NCI-H2196 treated with DMSO at 0.1 percent for 48 hours (cell line): ENCODE results near the gene PABPC1L.
"Not testable (repeated sequence)": the region's sequence is repeated elsewhere in the genome, so short reads cannot be mapped to it uniquely, and the experiment has no call there.

Experiments
- DNase-seq: peaks from one replicate; lab custom pipeline; 2025; ENCODE audit not compliant: unreplicated experiment; lab: John Stamatoyannopoulos, UW

The PABPC1L gene

GRCh38 chr20:44909872-44910689, at the start of gene PABPC1L:
PABPC1L (plus strand) TSS chr20:44910060; CDS start chr20:44910144, 84 bp downstream.
- DNase-seq = peak; percentile 76

- no peak for DNase-seq
Observed at GRCh38 chr20:44861531-44862006, 48.3 kb upstream of the PABPC1L start.

DNA sequence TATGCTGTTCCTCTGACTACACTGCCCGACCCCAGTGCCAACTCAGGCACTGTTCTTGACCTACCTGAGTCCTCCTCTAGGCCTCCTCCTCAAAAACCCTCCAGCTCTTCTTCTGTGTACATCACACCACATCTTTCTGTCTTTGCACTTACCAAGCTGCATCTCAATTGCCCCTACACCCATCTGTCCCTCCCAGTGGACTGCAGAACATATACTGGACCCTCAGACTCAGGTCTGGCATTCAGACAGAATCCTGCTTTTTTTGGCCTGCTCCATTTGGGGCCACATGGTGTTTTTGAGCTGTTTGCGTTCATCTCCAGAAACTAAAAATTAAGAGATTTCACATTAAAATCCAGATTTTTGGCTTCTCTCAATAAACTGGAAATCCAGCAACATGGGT, 47.6 kb upstream of the PABPC1L start:
- no peak for DNase-seq

DNA sequence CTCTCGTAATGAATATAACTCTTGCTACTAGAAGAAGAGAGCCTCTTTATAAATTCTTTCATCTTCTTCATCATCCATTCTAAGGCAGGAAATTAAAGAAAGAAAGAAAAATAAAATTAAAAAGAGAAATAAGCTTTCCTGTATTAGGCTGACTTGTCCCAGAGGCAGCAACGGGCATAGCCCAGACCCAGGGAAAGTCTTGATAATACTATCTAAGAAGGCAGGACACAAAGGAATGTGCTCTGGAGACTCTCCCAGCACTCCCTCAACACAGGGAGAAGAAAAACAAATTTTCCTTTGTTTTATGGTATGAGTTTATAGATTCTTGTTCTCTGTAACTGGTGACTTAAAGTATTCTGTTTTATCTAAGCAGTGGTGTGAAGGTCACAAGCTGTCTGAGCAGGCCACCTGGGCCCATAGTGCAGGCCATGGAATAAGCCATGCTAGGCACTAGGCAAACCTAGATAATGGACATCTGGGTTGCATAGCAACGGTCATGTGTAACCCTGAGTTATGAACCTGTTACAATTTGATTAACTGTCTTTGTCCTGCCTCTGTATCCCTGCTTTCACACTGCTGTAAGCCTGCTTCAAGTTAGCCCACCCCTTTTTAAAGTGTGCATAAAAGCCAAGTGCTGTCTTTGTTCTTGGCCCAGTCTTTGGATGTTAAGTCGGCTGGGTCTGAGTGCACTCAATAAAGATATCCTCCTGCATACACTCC, 46.3 kb upstream of the PABPC1L start:
- DNase-seq = not testable (repeated sequence)

DNA sequence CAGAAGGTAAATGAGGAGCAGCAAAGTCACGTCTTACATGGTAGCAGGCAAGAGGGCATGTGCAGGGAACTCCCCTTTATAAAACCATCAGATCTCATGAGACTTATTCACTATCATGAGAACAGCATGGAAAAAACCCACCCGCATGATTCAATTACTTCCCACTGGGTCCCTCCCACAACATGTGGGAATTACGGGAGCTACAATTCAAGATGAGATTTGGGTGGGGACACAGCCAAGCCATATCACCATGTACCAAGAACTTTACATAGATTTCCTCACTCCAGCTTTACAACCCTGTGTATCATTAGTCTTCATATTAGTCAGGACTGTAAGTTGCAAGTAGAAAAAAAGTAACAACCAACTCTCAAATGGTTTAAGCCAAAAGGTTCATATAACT, 45.4 kb upstream of the PABPC1L start:
- not testable (repeated sequence) for DNase-seq

GRCh38 chr20:44866703-44867335, 43.0 kb upstream of the PABPC1L start:
- DNase-seq = no peak

GRCh38 chr20:44869471-44869870, 40.4 kb upstream of the PABPC1L start:
- DNase-seq = no peak

GRCh38 chr20:44882360-44882759, 27.5 kb upstream of the PABPC1L start:
- not testable (repeated sequence) for DNase-seq

DNA sequence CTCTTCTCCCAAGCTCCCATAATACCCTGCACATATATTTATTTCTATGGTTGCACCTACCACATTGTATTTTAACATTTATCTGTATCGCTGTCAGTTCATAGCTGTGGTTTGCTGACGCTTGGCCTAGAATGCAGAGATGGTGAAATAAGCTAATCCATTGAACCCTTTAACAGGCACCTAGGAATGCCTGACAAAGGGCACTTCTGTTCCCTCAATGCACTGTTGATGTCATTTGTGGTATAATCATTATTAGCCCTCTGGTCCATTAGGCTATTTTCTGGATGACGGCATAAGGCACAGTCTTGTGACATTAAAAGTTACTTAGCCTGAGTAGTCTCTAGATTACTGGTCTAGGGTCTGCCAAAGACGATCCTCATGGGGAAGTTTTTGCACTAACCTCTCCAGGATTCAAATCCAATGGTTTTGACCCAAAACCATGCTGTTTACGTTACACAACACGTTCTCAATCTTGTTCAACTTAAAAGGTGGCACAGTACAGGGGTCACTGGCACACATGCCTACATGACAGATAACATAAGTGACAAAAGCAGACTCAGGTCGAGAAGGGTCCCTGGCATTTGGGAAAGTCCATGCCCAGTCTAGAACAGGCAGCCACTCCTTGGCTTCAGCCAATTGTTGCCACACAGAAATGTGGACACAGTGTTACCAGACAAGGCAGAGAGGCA, 26.5 kb upstream of the PABPC1L start:
- DNase-seq = no peak

DNA sequence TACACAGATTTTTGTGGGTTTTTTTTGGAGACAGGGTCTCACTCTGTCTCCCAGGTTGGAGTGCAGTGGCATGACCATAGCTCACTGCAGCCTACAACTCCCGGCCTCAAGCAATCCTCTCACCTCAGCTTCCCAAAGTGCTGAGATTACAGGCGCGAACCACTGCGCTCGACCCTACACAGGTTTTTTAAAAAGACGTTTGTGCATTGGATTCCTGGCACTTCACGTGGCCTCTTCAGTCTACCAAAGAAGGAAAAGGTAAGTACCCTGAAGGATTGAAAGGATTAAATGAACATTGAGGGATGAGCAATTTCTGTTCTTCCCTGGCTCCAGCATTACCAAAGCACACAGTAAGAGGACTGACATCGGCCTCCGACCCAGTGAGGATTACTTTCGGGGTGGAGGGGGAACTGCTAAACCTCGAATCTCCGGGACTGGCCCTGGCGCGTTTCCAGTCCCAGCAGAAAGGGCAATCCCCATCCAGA, 24.9 kb upstream of the PABPC1L start:
- DNase-seq = no peak

DNA sequence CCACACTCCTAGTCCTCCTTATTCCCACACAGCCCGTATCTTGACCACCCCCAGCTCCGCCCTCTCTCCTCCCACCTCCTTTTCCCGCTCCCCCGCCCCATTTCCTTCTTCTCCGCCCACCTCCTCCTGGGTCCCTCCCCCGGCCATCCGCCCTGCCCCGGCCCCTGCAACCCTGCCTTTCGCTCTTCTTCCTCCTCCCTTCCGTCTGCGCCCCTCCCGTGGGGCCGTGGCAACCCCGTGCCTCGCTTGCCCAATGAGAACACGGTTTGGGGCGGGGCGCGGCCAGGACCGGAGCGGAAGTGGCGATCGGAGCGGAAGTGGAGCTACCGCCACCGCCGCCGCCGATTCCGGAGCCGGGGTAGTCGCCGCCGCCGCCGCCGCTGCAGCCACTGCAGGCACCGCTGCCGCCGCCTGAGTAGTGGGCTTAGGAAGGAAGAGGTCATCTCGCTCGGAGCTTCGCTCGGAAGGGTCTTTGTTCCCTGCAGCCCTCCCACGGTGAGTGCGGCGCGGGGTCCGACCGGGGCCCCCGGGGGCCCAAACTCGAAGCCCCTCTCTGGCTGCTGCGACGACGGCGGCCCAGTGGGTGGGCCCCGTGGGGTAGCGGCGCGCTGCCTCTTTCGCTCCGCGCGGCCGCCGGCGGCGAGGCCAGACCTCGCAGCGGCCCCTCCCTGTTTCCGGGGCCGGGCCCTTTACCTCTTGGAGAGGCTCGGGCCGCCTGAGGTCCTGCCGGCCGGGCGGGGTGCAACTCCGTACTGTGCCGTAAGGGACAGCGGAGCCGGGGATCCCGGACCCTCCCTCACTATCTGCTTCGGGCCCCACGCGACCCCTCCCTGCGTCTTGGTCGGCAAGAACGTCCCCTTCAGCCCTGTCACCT, 24.2 kb upstream of the PABPC1L start, which contains the start of gene YWHAB:
Gene YWHAB (plus strand): TSS at position 314 of the 874 bp plus-strand sequence. CDS start 15,829 bp downstream, outside the sequence.
- peak; percentile 91 for DNase-seq

- DNase-seq = no peak
Observed at GRCh38 chr20:44886266-44886651, 23.6 kb upstream of the PABPC1L start.

- no peak for DNase-seq
Observed at GRCh38 chr20:44886828-44887227, 23.0 kb upstream of the PABPC1L start.

DNA sequence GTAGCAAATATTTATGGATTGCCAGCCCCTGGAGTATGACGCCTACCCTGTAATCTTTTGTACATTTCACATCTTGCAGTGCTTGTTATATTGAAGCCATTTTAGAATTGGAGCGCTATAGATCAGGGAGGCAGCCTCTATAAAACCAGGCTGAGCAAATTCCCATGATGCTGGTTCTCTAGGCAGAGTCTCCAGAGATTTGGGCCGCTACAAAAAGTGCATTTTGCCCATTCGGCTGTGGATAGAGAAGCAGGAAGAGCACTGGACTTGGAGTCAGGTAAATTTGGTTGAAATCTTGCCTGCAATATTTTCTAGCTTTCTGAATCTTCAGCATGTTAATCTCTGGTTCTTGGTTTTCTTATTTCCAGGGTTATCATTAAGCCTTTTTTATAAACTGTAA, 22.4 kb upstream of the PABPC1L start:
- no peak for DNase-seq

DNA sequence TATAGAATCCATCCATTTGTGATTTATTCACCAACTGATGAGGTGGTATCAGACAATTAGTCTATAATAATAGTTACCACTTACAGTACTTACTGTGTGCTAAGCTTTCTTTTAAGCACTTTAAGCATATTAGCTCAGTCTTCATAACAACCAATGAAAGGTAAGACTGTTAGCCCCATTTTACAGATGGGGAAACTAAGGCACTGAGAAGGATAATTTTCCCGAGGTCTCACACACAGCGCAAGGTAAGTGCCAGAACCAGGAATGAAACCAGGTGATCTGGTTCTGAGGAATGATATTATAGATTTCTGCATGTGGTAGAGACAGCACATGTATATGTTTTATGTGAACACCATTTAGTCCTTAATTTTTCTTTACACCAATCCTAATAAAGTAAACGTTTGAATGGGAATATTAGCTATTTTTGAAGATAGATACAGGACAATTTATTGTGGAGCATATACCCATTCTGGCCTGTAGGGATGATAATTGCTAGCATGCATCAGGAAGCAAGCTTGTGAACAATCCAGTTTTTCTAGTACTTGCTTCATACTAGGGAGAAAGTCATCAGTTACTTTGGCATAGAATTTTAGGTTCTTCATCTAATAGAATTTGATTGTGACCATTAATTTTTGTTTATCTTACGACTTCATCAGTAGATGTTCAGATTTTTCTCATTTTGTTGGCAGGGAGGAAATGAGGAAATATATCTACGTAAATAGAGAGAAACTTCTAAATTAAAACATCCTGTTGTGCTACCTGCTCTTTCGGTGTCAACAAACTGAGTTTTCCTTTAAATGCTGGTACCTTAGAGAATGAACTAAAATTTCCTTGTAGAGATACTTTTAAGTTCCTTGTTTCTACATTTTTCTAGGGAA, 21.4 kb upstream of the PABPC1L start:
- no peak for DNase-seq

- no peak for DNase-seq
Observed at GRCh38 chr20:44891826-44892225, 18.0 kb upstream of the PABPC1L start.

- no peak for DNase-seq
Observed at GRCh38 chr20:44894959-44895358, 14.9 kb upstream of the PABPC1L start.

DNA sequence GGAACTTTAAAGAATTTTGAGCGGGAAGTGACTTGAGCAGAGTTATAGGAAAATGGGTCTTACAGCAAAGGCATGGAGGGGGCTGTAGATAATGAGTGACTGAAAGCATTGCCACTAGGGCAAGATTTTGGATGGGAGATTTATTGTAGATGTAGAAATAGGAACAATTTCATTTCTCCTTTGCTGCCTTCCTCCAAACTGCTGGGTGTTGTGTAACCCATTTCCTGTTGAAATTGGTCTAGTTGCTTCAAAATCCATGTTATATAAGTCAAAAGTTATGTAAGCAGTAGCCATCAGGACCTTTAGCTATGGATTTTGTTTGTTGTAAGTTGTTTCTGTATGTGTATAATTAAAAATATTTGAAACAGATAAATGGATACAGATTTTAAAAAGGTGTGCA, 13.3 kb upstream of the PABPC1L start:
- no peak for DNase-seq

DNA sequence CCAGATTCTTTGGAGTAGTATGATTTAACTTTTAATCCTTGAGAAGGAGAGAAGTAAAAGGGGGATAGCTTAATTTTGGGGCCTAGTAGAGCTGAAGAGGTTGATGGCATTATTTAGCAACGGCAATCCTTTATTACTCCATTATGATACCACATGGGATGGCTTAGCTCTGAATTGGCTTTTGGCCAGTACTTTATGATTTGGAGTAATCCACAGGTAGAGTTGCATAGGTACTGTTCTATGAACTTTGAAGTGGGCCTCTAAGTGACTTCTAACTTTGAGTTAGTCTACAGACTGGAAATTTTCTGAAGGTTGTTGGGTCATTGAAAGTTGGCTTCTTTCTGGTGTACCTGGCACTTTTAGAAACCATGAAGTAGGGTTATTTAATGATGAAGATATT, 12.7 kb upstream of the PABPC1L start:
- no peak for DNase-seq
